22Rv1 (cell line): ENCODE measurements around the gene HFE.

Experiments used
- ZFX ChIP-seq: fragments of 450-650 bp; IDR thresholded peaks from 2 replicates; pipeline ENCODE4 v1.6.1; 2017; ENCODE audit warnings: antibody characterized with exemption, borderline replicate concordance
- TF ChIP-seq, protein P1 (sequence below): fragments of 450-650 bp; IDR thresholded peaks from 2 replicates; pipeline ENCODE4 v1.5.1; 2017; ENCODE audit warnings: mild to moderate bottlenecking

DNA sequence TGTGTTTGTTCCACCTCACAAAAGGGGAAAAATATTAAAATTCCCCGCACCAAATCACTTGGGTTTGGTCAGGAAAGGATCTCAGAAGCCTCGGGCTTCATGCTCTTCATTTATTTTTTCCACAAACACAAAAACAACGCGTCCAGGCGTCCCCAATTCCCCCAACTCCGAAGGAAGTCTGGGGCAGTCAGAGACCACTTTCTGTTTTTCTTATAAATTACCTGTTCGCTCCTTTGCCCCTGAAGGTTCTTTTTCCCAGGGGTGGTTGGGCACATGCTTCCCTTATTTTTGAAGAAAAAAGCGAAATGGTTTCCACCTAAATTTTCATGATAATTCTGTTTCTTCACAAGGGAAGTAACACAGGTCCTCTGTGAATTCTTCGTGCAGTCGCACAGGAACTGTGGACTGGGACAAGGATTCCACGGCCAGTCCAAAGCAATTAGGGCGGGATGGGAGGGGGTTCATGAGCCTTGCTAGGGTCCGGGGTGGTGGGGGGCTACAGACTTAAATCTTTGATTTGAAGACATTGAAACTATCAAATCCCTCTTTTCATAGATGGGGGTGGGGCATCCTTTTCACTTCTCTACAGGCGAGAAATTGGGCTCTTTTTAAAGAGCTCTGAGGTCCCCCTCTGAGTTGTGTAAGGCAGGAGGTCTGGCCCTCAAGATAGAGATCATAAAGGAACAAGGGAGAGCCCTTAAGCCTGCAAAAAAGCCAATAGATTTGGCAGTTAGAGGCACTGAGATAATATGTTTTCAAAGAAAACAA is 30.5 kb upstream of the HFE start:
- TF ChIP-seq, protein P1, sequence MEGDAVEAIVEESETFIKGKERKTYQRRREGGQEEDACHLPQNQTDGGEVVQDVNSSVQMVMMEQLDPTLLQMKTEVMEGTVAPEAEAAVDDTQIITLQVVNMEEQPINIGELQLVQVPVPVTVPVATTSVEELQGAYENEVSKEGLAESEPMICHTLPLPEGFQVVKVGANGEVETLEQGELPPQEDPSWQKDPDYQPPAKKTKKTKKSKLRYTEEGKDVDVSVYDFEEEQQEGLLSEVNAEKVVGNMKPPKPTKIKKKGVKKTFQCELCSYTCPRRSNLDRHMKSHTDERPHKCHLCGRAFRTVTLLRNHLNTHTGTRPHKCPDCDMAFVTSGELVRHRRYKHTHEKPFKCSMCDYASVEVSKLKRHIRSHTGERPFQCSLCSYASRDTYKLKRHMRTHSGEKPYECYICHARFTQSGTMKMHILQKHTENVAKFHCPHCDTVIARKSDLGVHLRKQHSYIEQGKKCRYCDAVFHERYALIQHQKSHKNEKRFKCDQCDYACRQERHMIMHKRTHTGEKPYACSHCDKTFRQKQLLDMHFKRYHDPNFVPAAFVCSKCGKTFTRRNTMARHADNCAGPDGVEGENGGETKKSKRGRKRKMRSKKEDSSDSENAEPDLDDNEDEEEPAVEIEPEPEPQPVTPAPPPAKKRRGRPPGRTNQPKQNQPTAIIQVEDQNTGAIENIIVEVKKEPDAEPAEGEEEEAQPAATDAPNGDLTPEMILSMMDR = no peak
- TF ChIP-seq ZFX = no peak
